ENCODE measurements around the gene HS3ST4.
"Not testable (repeated sequence)": the region's sequence is repeated elsewhere in the genome, so short reads cannot be mapped to it uniquely, and the experiment has no call there.

- TF ChIP-seq, protein P1, sequence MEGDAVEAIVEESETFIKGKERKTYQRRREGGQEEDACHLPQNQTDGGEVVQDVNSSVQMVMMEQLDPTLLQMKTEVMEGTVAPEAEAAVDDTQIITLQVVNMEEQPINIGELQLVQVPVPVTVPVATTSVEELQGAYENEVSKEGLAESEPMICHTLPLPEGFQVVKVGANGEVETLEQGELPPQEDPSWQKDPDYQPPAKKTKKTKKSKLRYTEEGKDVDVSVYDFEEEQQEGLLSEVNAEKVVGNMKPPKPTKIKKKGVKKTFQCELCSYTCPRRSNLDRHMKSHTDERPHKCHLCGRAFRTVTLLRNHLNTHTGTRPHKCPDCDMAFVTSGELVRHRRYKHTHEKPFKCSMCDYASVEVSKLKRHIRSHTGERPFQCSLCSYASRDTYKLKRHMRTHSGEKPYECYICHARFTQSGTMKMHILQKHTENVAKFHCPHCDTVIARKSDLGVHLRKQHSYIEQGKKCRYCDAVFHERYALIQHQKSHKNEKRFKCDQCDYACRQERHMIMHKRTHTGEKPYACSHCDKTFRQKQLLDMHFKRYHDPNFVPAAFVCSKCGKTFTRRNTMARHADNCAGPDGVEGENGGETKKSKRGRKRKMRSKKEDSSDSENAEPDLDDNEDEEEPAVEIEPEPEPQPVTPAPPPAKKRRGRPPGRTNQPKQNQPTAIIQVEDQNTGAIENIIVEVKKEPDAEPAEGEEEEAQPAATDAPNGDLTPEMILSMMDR (IDR thresholded peaks at IDR 0.05), result not testable (repeated sequence)
- not testable (repeated sequence) for TF ChIP-seq POLR2A (IDR thresholded peaks at IDR 0.05)
These were observed 84.5 kb downstream of the HS3ST4 start for GRCh38 chr16:25776214-25776613.
